ENCODE measurements around the gene PLA2G2C. TPM values are rescaled to one million over a fixed set of nuclear protein-coding genes. Genes with fewer than 3 reads are reported as not detected.
A peak's percentile ranks its signal among the peaks of the same experiment; 100 is the strongest.

The PLA2G2C gene
- total RNA-seq, 2 experiments from 2014 or later = not detected

- peak in 9 of 14 experiments; percentile 9 to 51 (median 20) for DNase-seq
- Histone ChIP-seq H3K36me3 (ENCODE audit: insufficient read depth, low read length) (no peaks in the 10 kb centered on the region), H3K27ac (ENCODE audit: low read depth in 1 of 2, low read length in 2 of 2) (no peak overlapping the region), H3K4me1 (ENCODE audit: insufficient read depth, low read length) (peaks cover 44% of the 10 kb centered on the region), H3K27me3 (ENCODE audit: control insufficient read depth in 1 of 2, insufficient read depth in 2 of 2, low read length in 2 of 2) (no peaks in the 10 kb centered on the region), H3K4me3 (ENCODE audit: low read length) (no peak overlapping the region), H3K9me3 (ENCODE audit: control insufficient read depth in 1 of 2, insufficient read depth in 1 of 2, low read length in 2 of 2) (no peaks in the 10 kb centered on the region)
- ChIA-PET POLR2A (interaction anchor here (0.9 kb wide), 1 partner anchor 26 kb away, joined by 3 read pairs; no protein-coding TSS in a partner anchor), CTCF (interaction anchor here (0.9 to 1.3 kb wide), 2 partner anchors 25 to 35 kb away, joined by 3 to 4 read pairs; no protein-coding TSS in a partner anchor)
- no peak for TF ChIP-seq CTCF (IDR thresholded peaks at IDR 0.05)
- intact Hi-C loops (cut with DNase I, micrococcal nuclease) = no loop called here
- Mint-ChIP-seq H3K27me3 (no peaks in the 10 kb centered on the region), H3K4me3 (peak overlapping the region; percentile 26), H3K9me3 (no peaks in the 10 kb centered on the region), H3K4me1 (ENCODE audit: low read depth) (peaks cover 48% of the 10 kb centered on the region), H3K36me3 (ENCODE audit: low read depth) (no peaks in the 10 kb centered on the region), H3K27ac (peak overlapping the region; percentile 25)
- ATAC-seq (ENCODE audit: poor library complexity) = peak; percentile 51
Observed at GRCh38 chr1:20187103-20187812, 940 bp upstream of the PLA2G2C start.

- Histone ChIP-seq H3K27me3 (ENCODE audit: control insufficient read depth in 1 of 2, insufficient read depth in 2 of 2, low read length in 2 of 2) (no peaks in the 10 kb centered on the region), H3K36me3 (ENCODE audit: insufficient read depth, low read length) (no peaks in the 10 kb centered on the region), H3K9me3 (ENCODE audit: control insufficient read depth in 1 of 2, insufficient read depth in 1 of 2, low read length in 2 of 2) (peaks cover 0 to 3% of the 10 kb centered on the region in 2 experiments), H3K27ac (ENCODE audit: low read depth in 1 of 2, low read length in 2 of 2) (peak overlapping the region in 1 of 2 donors; percentile 65), H3K4me1 (ENCODE audit: insufficient read depth, low read length) (peaks cover 44% of the 10 kb centered on the region), H3K4me3 (ENCODE audit: low read length) (peak overlapping the region; percentile 67)
- POLR2A ChIA-PET = no interaction called here
- intact Hi-C loops (cut with DNase I, micrococcal nuclease) = no loop called here
- no peak for TF ChIP-seq CTCF (IDR thresholded peaks at IDR 0.05)
- Mint-ChIP-seq H3K9me3 (no peaks in the 10 kb centered on the region), H3K4me3 (peak overlapping the region; percentile 83), H3K27ac (peak overlapping the region; percentile 79), H3K4me1 (ENCODE audit: low read depth) (peaks cover 48% of the 10 kb centered on the region), H3K36me3 (ENCODE audit: low read depth) (no peaks in the 10 kb centered on the region), H3K27me3 (no peaks in the 10 kb centered on the region)
- DNase-seq (peak; percentile 20 to 83 (median 44)), ATAC-seq (ENCODE audit: poor library complexity) (peak; percentile 68)
- CTCF ChIA-PET = no interaction called here
Observed at GRCh38 chr1:20184997-20185833, 1.1 kb downstream of the PLA2G2C start.

- no peaks in the 10 kb centered on the region for H3K27me3 ChIP-seq (ENCODE audit: control insufficient read depth in 1 of 2, insufficient read depth in 2 of 2, low read length in 2 of 2)
- no peaks in the 10 kb centered on the region for H3K9me3 Mint-ChIP-seq
- intact Hi-C loops (cut with DNase I, micrococcal nuclease) = no loop called here
- no peak overlapping the region for H3K27ac ChIP-seq (ENCODE audit: low read depth in 1 of 2, low read length in 2 of 2)
- no peak for TF ChIP-seq CTCF (IDR thresholded peaks at IDR 0.05)
- CTCF ChIA-PET = interaction anchor here (1.4 kb wide), 1 partner anchor 28 kb away, joined by 3 read pairs; no protein-coding TSS in a partner anchor
- H3K27ac Mint-ChIP-seq = peak overlapping the region; percentile 79
- H3K4me3 Mint-ChIP-seq = peak overlapping the region; percentile 83
- peaks cover 0 to 8% of the 10 kb centered on the region in 2 experiments for H3K9me3 ChIP-seq (ENCODE audit: control insufficient read depth in 1 of 2, insufficient read depth in 1 of 2, low read length in 2 of 2)
- ATAC-seq (ENCODE audit: poor library complexity) (no peak), DNase-seq (peak in 2 of 14 experiments; percentile 16 to 21)
- H3K4me3 ChIP-seq (ENCODE audit: low read length) = no peak overlapping the region
- peaks cover 44% of the 10 kb centered on the region for H3K4me1 ChIP-seq (ENCODE audit: insufficient read depth, low read length)
- POLR2A ChIA-PET = no interaction called here
- peaks cover 48% of the 10 kb centered on the region for H3K4me1 Mint-ChIP-seq (ENCODE audit: low read depth)
- H3K36me3 Mint-ChIP-seq (ENCODE audit: low read depth) = no peaks in the 10 kb centered on the region
- H3K27me3 Mint-ChIP-seq = no peaks in the 10 kb centered on the region
- no peaks in the 10 kb centered on the region for H3K36me3 ChIP-seq (ENCODE audit: insufficient read depth, low read length)
Observed at GRCh38 chr1:20184481-20184900, 1.8 kb downstream of the PLA2G2C start.
